LNCaP clone FGC (cell line): ENCODE results near the gene CLCN6.

ENCODE experiments used
- DNase-seq: peaks from one replicate; pipeline ENCODE4 v3.0.0-alpha.2; 2011; ENCODE audit warnings: low read depth
- H3K4me3 ChIP-seq: 2 replicates; pipeline ENCODE4 v1.5.1; 2011; ENCODE audit warnings: mild to moderate bottlenecking, low read depth, low read length, control low read depth
- TF ChIP-seq, protein P1 (sequence below): IDR thresholded peaks from 2 replicates; pipeline ENCODE4 v1.5.1; 2012; ENCODE audit warnings: mild to moderate bottlenecking; ENCODE audit not compliant: control insufficient read depth, insufficient read depth; ENCODE audit errors: extremely low read depth

The CLCN6 gene

DNA sequence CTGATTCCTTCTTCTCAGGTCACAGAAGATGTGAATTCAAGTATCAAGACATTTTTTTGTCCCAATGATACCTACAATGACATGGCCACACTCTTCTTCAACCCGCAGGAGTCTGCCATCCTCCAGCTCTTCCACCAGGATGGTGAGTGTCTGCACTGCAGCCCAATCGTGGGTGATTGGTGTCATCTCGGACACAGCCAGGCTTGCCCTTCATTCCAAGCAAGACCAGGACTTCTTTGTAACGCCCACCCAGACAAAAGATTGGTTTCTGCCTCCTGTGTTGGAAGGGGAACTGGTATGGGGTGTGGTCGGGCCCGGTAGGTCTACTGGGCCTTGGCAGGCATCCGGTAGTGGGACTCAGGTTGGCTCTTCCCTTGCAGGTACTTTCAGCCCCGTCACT, 27.5 kb downstream of the CLCN6 start:
- no peak for DNase-seq
- TF ChIP-seq, protein P1, sequence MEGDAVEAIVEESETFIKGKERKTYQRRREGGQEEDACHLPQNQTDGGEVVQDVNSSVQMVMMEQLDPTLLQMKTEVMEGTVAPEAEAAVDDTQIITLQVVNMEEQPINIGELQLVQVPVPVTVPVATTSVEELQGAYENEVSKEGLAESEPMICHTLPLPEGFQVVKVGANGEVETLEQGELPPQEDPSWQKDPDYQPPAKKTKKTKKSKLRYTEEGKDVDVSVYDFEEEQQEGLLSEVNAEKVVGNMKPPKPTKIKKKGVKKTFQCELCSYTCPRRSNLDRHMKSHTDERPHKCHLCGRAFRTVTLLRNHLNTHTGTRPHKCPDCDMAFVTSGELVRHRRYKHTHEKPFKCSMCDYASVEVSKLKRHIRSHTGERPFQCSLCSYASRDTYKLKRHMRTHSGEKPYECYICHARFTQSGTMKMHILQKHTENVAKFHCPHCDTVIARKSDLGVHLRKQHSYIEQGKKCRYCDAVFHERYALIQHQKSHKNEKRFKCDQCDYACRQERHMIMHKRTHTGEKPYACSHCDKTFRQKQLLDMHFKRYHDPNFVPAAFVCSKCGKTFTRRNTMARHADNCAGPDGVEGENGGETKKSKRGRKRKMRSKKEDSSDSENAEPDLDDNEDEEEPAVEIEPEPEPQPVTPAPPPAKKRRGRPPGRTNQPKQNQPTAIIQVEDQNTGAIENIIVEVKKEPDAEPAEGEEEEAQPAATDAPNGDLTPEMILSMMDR, result no peak
- no peak overlapping the region for H3K4me3 ChIP-seq

DNA sequence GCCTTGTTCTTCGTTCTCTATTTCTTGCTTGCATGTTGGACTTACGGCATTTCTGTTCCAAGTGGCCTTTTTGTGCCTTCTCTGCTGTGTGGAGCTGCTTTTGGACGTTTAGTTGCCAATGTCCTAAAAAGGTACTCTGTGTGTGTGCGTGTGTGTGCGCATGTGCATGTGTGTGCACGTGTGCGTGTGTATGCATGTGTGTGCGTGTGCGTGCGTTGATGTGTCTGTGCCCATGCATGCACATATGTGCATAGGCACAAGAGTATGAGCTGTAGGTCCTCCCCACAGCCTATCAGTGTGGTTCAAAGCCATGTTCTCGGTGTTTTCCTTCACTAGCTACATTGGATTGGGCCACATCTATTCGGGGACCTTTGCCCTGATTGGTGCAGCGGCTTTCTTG, 27.9 kb downstream of the CLCN6 start:
- TF ChIP-seq, protein P1, result no peak
- no peak for DNase-seq
- no peak overlapping the region for H3K4me3 ChIP-seq

DNA sequence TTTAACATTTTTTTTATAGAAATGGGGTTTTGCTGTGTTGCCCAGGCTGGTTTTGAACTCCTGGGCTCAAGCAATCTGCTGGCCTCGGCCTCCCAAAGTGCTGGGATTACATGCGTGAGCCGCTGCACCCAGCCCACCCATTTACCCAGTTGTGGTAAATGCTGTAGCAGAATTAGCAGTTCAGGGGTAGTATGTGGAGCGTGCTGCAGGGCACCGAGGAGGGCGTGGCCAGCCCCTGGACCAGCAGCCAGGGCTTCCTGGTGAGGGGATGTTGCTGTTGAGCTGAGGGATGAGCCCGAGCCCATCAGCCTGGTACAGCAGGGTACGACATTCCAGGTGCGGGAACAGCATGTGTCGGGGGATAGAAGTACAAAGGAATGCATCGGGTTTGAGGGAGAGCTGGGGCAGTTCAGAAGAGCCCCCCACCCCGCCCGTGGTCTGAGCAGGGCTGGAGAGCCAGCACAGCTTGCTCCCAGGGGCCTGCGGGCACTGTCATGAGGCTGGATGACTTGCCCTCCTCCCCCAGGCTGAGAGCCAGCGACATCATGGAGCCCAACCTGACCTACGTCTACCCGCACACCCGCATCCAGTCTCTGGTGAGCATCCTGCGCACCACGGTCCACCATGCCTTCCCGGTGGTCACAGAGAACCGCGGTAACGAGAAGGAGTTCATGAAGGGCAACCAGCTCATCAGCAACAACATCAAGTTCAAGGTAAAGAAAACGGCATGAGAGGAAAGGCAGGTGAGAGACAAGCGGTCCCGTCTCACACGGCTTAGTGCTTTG, 29.6 kb downstream of the CLCN6 start:
- TF ChIP-seq, protein P1, result no peak
- DNase-seq, result no peak
- H3K4me3 ChIP-seq, result no peak overlapping the region

DNA sequence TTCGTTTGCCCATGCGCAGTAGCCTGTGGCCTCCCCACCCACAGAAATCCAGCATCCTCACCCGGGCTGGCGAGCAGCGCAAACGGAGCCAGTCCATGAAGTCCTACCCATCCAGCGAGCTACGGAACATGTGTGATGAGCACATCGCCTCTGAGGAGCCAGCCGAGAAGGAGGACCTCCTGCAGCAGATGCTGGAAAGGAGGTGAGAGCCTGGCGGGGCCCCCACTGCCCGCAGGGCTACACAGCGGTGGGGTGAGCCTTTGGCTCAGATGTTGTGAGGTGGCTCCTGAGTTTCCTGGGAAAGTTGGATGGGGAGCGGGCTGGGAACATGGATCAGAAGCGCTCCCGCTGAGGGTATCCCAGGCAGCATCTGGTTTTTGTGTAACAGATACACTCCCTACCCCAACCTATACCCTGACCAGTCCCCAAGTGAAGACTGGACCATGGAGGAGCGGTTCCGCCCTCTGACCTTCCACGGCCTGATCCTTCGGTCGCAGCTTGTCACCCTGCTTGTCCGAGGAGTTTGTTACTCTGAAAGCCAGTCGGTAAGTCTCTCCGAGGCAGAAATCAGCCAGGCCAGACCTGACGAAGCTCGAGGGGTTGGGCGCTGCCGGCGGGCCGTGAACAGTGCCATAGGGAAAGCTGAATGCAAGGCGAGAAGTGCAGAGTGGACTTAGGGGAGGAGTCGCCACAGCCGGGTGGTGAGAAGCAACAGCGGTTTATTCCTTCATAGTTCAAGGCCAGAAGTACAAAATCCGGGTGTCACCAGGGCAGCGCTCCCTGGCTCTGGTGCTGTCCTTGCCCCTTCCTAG, 31.2 kb downstream of the CLCN6 start:
- no peak overlapping the region for H3K4me3 ChIP-seq
- TF ChIP-seq, protein P1, result no peak
- DNase-seq, result no peak

DNA sequence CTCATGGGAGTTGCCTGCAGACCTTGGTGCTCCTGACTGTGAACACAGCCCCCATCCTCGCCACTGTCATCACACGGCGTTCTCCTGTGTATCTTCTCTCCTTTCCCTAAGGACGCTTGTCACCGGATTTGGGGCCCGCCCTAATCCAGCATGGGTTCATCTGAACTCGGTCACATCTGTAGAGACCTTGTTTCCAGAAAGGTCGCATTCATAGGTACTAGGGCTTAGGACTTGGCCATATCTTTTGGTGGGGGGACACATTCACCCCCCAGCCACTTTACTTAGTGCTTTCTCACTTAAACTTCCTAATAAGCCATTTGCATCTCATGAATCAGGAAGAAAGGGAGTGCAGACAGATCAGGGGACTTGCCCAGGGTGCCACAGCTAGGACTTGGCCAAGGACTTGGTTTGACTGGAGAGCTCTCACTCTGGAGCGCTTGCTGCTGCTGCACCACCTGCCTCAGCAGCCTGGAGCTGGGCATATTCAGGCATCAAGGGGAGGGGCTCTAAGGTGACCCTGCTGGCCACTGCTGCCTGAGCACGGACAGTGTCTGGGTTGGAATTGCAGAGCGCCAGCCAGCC, 31.9 kb downstream of the CLCN6 start:
- H3K4me3 ChIP-seq, result no peak overlapping the region
- TF ChIP-seq, protein P1, result no peak
- DNase-seq, result no peak

DNA sequence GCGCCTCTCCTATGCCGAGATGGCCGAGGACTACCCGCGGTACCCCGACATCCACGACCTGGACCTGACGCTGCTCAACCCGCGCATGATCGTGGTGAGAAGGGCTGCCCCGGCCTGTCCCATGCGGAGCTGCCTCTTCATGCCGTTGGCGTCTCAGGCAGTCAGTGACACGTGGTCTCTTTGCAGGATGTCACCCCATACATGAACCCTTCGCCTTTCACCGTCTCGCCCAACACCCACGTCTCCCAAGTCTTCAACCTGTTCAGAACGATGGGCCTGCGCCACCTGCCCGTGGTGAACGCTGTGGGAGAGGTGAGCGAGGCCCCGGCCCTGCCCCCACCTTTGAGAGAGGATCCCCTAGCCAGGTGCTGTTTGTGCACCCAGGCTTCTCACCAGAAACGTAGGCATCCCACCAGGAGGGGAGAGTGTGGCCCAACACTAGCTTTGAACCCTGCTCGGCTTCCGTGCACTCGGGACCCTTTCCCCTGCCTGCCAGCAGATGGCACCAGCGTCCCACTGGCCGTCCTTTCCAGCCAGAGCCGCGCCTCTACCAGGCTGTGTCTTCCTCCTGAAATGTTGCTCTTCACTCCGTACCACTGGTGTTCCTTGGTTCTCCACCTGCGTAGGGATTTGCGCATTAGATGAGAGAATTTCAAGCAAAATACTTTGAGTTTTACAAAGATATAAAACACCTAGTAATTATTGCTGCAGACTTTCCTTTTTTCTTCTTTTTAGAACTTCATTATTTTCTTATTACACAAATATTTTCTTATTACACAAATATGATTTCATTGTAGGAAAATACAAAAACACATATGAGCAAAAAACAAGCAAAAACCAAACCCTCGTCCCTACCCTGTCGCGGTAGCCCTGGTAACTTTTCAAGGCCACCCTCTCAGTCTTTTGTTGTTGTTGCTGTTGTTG, 32.6 kb downstream of the CLCN6 start:
- H3K4me3 ChIP-seq, result no peak overlapping the region
- TF ChIP-seq, protein P1, result peak; percentile 99
- peak; percentile 8 for DNase-seq
